BJ (cell line): ENCODE measurements around the gene BCAR3. TPM values are rescaled to one million over a fixed set of nuclear protein-coding genes. Genes with fewer than 3 reads are reported as not detected.

Experiments
- CTCF ChIA-PET: fragments of 350-600 bp; formaldehyde crosslinking; extraction: SDS; loops from one replicate; lab custom pipeline; 2021; ENCODE audit warnings: antibody characterized with exemption, inconsistent platforms; lab: Yijun Ruan, JAX
- POLR2A ChIA-PET: fragments of 300-600 bp; sonication (Branson Sonifier 250); formaldehyde crosslinking; extraction: SDS; loops from one replicate; lab custom pipeline; 2021; ENCODE audit warnings: antibody characterized with exemption; lab: Charles Lee
- DNase-seq: peaks from one replicate; pipeline ENCODE4 v3.0.0-alpha.2; 2011; ENCODE audit warnings: low read depth
- H3K27me3 ChIP-seq: 2 replicates; pipeline ENCODE4 v1.6.0; 2011; ENCODE audit warnings: low read length; ENCODE audit not compliant: control insufficient read depth, insufficient read depth
- H3K36me3 ChIP-seq: 2 replicates; pipeline ENCODE4 v1.5.1; 2011; ENCODE audit warnings: low read length; ENCODE audit not compliant: control insufficient read depth, insufficient read depth
- H3K4me3 ChIP-seq: 2 replicates; pipeline ENCODE4 v1.5.1; 2011; ENCODE audit warnings: low read depth, mild to moderate bottlenecking, control low read depth, low read length
- polyA plus RNA-seq: library from polyadenylated mRNA; depleted of rRNA; stranded (reverse); fragments of >200 nt; gene quantifications from 2 replicates; pipeline ENCODE4 v1.2.3, GENCODE V29; 2011
- TF ChIP-seq, protein P1 (sequence below): IDR thresholded peaks from 2 replicates; pipeline ENCODE4 v1.5.1; 2011; ENCODE audit warnings: low read depth, mild to moderate bottlenecking, control low read depth, inconsistent platforms, low read length, moderate library complexity; ENCODE audit not compliant: insufficient read depth

The BCAR3 gene
- polyA plus RNA-seq, 1 experiment, result 31.7 TPM

DNA sequence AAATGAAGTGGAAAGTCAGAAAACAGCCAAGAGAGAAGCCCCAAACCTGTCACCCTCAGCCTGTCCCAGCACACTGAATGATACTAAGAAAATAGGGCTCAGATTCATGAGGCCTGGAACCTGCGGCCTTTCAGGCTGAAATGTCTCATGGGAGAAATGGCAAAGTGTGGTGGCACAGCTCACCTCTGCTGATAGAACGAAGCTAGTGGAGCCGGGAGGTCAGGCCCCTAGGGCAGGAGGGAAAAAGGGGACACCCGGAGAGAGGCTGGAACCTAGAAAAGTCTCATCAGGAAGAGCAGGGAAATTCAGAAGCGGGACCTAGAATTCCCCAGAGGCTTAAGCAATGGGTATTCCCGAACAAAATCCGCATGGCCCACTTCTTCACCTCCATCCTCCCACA is 107.1 kb downstream of the BCAR3 start:
- peaks cover 25% of the 10 kb centered on the region for H3K36me3 ChIP-seq

DNA sequence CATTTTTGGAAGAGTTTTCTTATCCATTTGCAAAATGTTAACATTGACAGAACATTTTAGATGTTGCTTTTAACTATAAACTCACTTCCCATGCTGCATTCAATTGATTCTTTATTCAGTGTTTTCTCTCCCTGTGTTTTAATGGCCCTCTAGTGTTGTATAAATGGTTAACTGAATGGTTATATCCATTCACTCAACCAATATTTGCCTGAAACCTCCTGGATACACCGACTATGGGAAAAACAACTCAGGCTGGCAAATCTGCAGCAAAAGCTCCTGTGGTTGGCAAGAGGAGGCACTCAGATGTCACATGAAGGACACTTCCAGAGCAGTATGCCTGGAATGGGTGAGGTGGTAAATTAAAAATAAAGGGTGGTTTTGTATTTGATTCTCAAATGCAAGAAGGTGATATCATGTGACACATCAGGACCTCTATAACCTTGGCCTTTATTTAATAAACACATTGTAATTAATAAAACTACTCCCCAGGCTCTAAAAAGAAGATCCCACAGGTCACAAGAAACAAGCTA is 107.6 kb downstream of the BCAR3 start:
- POLR2A ChIA-PET, result no interaction called here
- CTCF ChIA-PET, result interaction anchor here (0.5 to 0.7 kb wide), 3 partner anchors 19 to 465 kb away, joined by 3 to 4 read pairs (median 3); no protein-coding TSS in a partner anchor

More for the DNA sequence above, 107.1 kb downstream of the BCAR3 start:
- no peak for DNase-seq
- ChIA-PET POLR2A (no interaction called here), CTCF (interaction anchor here (0.5 to 1.0 kb wide), 2 partner anchors 7 to 466 kb away, joined by 3 to 4 read pairs; no protein-coding TSS in a partner anchor)
- H3K27me3 ChIP-seq, result no peaks in the 10 kb centered on the region
- no peak overlapping the region for H3K4me3 ChIP-seq
- TF ChIP-seq, protein P1, sequence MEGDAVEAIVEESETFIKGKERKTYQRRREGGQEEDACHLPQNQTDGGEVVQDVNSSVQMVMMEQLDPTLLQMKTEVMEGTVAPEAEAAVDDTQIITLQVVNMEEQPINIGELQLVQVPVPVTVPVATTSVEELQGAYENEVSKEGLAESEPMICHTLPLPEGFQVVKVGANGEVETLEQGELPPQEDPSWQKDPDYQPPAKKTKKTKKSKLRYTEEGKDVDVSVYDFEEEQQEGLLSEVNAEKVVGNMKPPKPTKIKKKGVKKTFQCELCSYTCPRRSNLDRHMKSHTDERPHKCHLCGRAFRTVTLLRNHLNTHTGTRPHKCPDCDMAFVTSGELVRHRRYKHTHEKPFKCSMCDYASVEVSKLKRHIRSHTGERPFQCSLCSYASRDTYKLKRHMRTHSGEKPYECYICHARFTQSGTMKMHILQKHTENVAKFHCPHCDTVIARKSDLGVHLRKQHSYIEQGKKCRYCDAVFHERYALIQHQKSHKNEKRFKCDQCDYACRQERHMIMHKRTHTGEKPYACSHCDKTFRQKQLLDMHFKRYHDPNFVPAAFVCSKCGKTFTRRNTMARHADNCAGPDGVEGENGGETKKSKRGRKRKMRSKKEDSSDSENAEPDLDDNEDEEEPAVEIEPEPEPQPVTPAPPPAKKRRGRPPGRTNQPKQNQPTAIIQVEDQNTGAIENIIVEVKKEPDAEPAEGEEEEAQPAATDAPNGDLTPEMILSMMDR, result no peak

DNA sequence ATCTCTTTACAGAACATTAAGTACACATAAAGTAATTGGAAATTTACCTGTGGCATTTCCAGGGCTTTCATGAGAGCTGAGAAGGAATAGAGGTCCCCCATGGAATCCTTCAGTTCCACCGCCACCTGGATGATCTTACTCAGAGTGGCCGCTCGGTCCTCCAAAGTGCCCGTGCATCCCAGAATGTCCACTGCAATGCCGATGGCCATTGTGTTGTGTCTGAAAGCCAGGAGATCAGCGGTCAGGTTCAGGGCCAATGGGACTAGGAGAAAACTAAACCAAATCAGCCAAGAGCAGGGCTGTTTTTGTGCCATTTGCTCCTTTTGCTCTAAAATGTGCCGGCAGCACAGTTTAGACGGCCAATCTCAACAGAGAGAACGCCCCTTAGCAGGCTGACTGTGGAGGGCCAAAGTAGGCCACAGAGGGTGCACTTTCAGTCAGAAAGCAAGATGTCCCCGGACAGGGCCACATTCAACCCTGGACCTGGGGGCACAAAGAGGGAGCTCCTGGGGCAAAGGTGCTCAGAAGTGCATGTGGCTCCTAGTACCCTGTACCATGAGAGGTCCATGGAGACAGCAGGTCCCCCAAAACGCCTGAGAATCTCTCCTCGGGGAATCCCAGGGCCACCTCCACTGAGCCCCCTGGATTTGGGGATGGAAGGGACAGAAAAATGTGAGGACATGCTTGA is 109.9 kb downstream of the BCAR3 start:
- Histone ChIP-seq H3K4me3 (no peak overlapping the region), H3K27me3 (no peaks in the 10 kb centered on the region), H3K36me3 (peaks cover 24% of the 10 kb centered on the region)
- no peak for DNase-seq
- ChIA-PET POLR2A (no interaction called here), CTCF (no interaction called here)
- TF ChIP-seq, protein P1, result no peak

More for the DNA sequence above, 107.6 kb downstream of the BCAR3 start:
- Histone ChIP-seq H3K36me3 (peaks cover 26% of the 10 kb centered on the region), H3K27me3 (no peaks in the 10 kb centered on the region), H3K4me3 (no peak overlapping the region)
- DNase-seq, result no peak
- TF ChIP-seq, protein P1, result no peak

DNA sequence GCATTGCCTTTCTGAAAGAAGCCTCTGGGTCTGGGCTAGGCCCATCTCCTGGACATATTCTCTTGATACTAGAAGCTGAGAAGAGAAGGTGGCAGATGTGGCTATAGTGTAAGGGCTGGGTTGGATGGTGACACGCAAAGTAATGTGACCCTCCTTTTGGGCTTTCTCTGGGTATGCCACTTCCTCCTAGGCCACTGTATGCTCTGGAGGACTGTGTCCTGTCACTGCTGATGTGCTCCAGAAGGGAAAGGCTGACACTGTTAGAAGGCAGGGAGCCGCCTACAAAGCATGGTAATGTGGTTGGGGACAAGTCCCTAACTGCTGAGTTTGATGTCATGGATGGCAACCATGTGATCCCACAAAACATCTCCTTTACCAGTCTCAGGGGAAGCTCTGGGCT is 112.1 kb downstream of the BCAR3 start:
- Histone ChIP-seq H3K4me3 (no peak overlapping the region), H3K27me3 (no peaks in the 10 kb centered on the region), H3K36me3 (peaks cover 17% of the 10 kb centered on the region)
- ChIA-PET CTCF (interaction anchor here (1.3 to 1.7 kb wide), 2 partner anchors 244 to 275 kb away, joined by 5 to 6 read pairs; no protein-coding TSS in a partner anchor), POLR2A (no interaction called here)
- DNase-seq, result no peak
- TF ChIP-seq, protein P1, result no peak

DNA sequence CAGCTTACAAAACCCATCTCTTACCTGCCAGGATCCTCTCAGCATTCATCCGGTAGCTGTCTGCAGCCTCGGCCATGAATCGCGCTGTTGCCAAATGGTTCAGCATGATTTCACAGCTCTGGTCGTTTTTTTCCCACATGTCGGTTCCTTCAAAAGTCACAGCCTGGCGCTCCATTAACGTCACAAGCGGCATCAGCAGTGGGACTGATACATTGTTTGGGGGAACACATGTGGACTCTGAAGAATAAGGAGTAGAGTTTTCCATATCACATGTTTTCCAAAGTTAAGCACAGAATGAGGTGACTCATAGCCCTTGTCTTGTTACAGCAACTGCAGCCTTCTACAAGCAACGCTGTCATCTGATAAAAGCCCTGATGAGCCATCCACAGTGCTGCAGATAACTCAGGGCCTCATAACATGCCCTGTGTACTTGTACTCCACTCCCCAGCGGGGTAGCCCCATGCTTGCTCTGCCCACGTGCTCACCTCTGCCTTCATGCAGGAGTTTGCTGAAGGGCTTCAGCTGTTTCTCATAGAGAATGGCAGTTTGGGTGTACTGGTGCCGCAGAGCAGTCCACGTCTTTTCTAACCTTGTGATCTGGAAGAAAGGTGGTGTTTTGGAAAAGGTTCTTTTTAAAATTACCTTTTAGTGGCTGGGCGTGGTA is 114.2 kb downstream of the BCAR3 start:
- POLR2A ChIA-PET, result no interaction called here

More for the DNA sequence above, 114.2 kb downstream of the BCAR3 start:
- Histone ChIP-seq H3K27me3 (no peaks in the 10 kb centered on the region), H3K36me3 (peaks cover 11% of the 10 kb centered on the region), H3K4me3 (no peak overlapping the region)
- TF ChIP-seq, protein P1, result no peak
- DNase-seq, result peak; percentile 69
- CTCF ChIA-PET, result interaction anchor here (0.6 to 1.5 kb wide), 4 partner anchors 8 to 283 kb away, joined by 3 read pairs; no protein-coding TSS in a partner anchor
